Measurements from ENCODE around the gene SLC25A18.

DNA sequence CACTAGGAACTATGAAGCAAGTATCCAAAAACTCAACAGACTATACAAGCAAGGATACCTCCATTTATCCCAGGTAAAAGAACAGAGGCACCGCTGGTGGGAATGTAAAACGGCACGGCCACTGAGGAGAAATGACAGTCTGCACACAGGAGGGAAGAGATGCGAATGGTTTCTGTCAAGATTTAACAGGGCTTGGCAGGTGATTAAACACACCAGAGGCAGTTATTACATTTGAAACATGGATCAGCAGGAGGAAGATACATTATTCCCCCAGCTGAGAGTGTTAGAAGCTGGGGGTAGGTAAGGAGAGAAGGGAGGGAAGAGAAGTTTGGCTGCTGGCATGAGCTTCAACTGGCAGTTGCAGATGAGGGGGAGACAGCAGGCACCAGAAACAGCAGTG lies 35.0 kb downstream of the SLC25A18 start:
- TF ChIP-seq POLR2A (IDR thresholded peaks at IDR 0.05; ENCODE audit: low read depth, low read length) (no peak), POLR2AphosphoS5 (IDR thresholded peaks at IDR 0.05; ENCODE audit: low read depth, low read length) (no peak), POU2F2 (IDR thresholded peaks at IDR 0.05; ENCODE audit: low read depth, low read length) (no peak), TAF1 (IDR thresholded peaks at IDR 0.05; ENCODE audit: low read depth, low read length) (no peak)

All from GM12891 (cell line).